Measurements from ENCODE around the gene HRAS. TPM values are rescaled to one million over a fixed set of nuclear protein-coding genes. Genes with fewer than 3 reads are reported as not detected.

Gene HRAS
- polyA plus RNA-seq, 2 of the 4 experiments (the other 2 are of a cell fraction), result 56.3 to 86.9 TPM

DNA sequence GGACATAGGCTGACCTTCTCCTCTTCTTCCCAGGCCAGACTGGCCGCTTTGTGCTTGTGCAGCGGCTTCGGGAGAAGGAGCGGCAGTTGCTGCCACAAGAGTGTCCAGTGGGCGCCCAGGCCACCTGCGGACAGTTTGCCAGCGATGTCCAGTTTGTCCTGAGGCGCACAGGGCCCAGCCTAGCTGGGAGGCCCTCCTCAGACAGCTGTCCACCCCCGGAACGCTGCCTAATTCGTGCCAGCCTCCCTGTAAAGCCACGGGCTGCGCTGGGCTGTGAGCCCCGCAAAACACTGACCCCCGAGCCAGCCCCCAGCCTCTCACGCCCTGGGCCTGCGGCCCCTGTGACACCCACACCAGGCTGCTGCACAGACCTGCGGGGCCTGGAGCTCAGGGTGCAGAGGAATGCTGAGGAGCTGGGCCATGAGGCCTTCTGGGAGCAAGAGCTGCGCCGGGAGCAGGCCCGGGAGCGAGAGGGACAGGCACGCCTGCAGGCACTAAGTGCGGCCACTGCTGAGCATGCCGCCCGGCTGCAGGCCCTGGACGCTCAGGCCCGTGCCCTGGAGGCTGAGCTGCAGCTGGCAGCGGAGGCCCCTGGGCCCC is 26.8 kb upstream of the HRAS start:
- H3K4me2 ChIP-seq, result peak overlapping the region; percentile 90
- H3K4me1 ChIP-seq, result peaks cover 20% of the 10 kb centered on the region
- CTCF ChIA-PET, result interaction anchor here (1.1 to 8.3 kb wide), 3 partner anchors 7 to 27 kb away, joined by 3 to 66 read pairs (median 6); no protein-coding TSS in a partner anchor
- POLR2A ChIA-PET, result interaction anchor here (0.6 kb wide), 1 partner anchor 14 kb away, joined by 3 read pairs; the partner anchor contains the start of gene PHRF1
- TF ChIP-seq TFCP2L1 (CRISPR knock-in tag; IDR thresholded peaks at IDR 0.05), result no peak
- no peak for TF ChIP-seq EHF (CRISPR knock-in tag; IDR thresholded peaks at IDR 0.05)
- TF ChIP-seq, protein P1, sequence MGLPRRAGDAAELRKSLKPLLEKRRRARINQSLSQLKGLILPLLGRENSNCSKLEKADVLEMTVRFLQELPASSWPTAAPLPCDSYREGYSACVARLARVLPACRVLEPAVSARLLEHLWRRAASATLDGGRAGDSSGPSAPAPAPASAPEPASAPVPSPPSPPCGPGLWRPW (IDR thresholded peaks at IDR 0.05), result no peak
- no peaks in the 10 kb centered on the region for H3K9me3 ChIP-seq
- FAIRE-seq, result no peak
- no peak for DNase-seq (ENCODE audit: low read depth in 1 of 2, low spot score in 1 of 2)
- WGBS (ENCODE audit: missing lambda C conversion rate), result 97% methylated on average over 13 of the region's 29 CpGs
- peak overlapping the region; percentile 86 for H3K4me3 ChIP-seq
- peak overlapping the region; percentile 90 to 94 for H3K27ac ChIP-seq
- ATAC-seq, result no peak

DNA sequence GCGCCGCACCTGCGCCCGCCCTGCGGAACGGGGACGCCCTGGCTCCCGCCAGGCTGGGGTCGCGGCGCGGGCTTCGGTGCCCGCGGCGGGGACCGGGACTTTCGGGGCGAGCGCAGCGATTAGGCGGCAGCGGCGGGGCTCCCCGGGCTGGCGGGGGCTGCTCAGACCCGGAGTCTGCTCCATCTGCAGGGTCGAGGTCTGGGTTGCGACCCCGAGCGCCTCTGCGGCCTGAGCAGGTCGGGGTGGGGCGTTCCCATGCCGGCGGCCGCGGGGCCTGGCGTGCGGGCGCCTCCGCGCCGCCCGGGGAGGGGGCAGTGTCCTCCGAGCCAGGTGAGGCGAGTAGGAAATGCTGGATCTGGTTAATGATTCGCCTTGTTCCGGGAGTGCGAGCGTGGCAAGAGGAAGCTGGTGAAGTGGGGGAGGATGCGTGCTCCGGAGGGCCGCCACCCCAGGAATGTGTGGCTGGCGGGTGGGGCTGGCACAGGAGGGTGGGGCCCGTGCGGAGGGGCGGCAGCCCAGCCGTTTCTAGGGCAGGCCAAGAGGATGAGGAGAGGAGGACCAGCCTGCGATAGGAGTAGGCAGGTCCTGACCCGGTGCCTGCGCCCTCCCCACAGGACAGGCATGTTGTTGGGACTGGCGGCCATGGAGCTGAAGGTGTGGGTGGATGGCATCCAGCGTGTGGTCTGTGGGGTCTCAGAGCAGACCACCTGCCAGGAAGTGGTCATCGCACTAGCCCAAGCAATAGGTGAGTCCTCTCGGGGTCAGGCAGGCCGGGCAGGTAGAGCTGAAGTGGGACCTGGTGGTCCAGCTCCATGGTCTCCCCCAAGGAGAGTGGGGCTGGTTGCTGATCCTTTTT is 26.0 kb upstream of the HRAS start:
- H3K4me2 ChIP-seq, result peak overlapping the region; percentile 90
- peaks cover 20% of the 10 kb centered on the region for H3K4me1 ChIP-seq
- ATAC-seq, result peak; percentile 30 to 55; a peak in 5 of 6 replicates
- H3K9me3 ChIP-seq, result no peaks in the 10 kb centered on the region
- ChIA-PET CTCF (interaction anchor here (0.7 to 1.1 kb wide), 2 partner anchors 28 to 1321 kb away, joined by 3 read pairs; no protein-coding TSS in a partner anchor), POLR2A (interaction anchor here (0.6 kb wide), 1 partner anchor 15 kb away, joined by 3 read pairs; the partner anchor contains the start of gene PHRF1)
- H3K4me3 ChIP-seq, result peak overlapping the region; percentile 86
- DNase-seq (ENCODE audit: low read depth in 1 of 2, low spot score in 1 of 2), result peak; percentile 78 to 81
- 0% methylated on average over 3 of the region's 67 CpGs for WGBS (ENCODE audit: missing lambda C conversion rate)
- FAIRE-seq, result no peak
- TF ChIP-seq, protein P2, sequence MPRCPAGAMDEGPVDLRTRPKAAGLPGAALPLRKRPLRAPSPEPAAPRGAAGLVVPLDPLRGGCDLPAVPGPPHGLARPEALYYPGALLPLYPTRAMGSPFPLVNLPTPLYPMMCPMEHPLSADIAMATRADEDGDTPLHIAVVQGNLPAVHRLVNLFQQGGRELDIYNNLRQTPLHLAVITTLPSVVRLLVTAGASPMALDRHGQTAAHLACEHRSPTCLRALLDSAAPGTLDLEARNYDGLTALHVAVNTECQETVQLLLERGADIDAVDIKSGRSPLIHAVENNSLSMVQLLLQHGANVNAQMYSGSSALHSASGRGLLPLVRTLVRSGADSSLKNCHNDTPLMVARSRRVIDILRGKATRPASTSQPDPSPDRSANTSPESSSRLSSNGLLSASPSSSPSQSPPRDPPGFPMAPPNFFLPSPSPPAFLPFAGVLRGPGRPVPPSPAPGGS (IDR thresholded peaks at IDR 0.05), result 0 out of 3 replicates have a peak, but pooled peaks have one; percentile 10
- TF ChIP-seq FOSL2 (IDR thresholded peaks at IDR 0.05) (no peak), FOSL2 (CRISPR knock-in tag; IDR thresholded peaks at IDR 0.05) (no peak), ZSCAN20 (CRISPR knock-in tag; IDR thresholded peaks at IDR 0.05) (no peak), NR3C1 (IDR thresholded peaks at IDR 0.05) (no peak), MAX (IDR thresholded peaks at IDR 0.05) (peak; percentile 49), MYC (IDR thresholded peaks at IDR 0.05; ENCODE audit: borderline replicate concordance, low read length) (0 out of 2 replicates have a peak, but pooled peaks have one; percentile 42), MAZ (IDR thresholded peaks at IDR 0.05; ENCODE audit: borderline replicate concordance, low read depth, low read length) (0 out of 2 replicates have a peak, but pooled peaks have one; percentile 37), HOXB5 (CRISPR knock-in tag; IDR thresholded peaks at IDR 0.05) (no peak)
- peak overlapping the region; percentile 90 to 94 for H3K27ac ChIP-seq

DNA sequence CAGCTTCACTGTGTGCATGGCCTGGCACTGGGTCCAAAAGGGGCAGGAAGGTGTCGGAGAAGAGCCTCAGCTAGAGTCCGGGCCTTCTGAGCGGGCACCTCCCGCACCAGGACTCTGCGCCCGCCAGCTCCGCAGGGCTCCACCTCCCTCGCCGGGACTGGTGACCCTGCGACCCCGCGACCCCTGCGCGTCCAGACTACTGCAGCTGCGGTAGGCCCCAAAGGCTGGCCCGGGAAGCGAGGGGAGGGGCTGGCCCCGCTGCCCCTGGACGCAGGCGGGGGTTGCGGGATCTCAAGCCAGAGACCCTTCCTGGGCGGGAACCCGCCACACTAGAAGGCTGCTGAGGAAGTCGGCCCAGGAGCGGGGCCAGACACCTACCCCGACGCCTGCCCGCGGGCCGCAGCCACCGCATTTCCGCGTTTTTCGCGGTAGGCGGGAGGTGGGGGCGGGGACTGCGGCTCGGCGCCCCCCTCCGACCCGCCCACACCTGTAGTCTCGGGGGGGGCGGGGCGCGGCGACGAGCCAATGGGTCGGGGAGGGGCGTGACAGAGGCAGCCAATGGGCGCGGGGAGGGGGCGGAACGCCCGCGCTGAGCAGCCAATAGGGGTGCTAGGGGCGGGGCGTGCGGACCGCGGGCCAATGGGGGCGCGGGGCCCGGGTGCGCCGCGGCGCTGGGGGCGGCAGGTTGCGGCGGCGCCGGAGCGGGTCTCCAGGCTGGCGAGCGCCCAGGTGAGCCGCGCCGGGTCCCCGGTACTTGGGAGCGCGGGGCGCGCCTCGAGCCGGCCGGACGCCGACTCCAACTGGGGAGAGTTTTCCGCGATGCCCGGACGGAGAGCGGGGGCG is 25.1 kb upstream of the HRAS start, which contains the start of the genes LMNTD2 and RASSF7:
Gene LMNTD2 (minus strand): TSS at position 434 of the 843 bp plus-strand sequence. CDS start 22 bp downstream, at position 412.
Gene RASSF7 (plus strand): TSS at position 666 of the 843 bp plus-strand sequence. CDS start 799 bp downstream, outside the sequence.
- Histone ChIP-seq H3K27ac (peak within 1 kb of the TSS; percentile 90 to 94), H3K4me3 (peak within 1 kb of the TSS; percentile 86), H3K4me1 (peaks cover 24% of the 10 kb centered on the region), H3K4me2 (peak within 1 kb of the TSS; percentile 90), H3K9me3 (no peaks in the 10 kb centered on the region)
- 5% methylated on average over 21 of the region's 95 CpGs for WGBS (ENCODE audit: missing lambda C conversion rate)
- no peak for TF ChIP-seq HEYL (CRISPR knock-in tag; IDR thresholded peaks at IDR 0.05)
- TF ChIP-seq NPAS2 (CRISPR knock-in tag; IDR thresholded peaks at IDR 0.05; ENCODE audit: borderline replicate concordance), result no peak
- TF ChIP-seq, protein P3, sequence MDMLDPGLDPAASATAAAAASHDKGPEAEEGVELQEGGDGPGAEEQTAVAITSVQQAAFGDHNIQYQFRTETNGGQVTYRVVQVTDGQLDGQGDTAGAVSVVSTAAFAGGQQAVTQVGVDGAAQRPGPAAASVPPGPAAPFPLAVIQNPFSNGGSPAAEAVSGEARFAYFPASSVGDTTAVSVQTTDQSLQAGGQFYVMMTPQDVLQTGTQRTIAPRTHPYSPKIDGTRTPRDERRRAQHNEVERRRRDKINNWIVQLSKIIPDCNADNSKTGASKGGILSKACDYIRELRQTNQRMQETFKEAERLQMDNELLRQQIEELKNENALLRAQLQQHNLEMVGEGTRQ (IDR thresholded peaks at IDR 0.05), result no peak
- TF ChIP-seq MAX (IDR thresholded peaks at IDR 0.05), result peak; percentile 52; the same call in 1 of the 2 replicates
- TF ChIP-seq TFCP2L1 (CRISPR knock-in tag; IDR thresholded peaks at IDR 0.05), result 0 out of 2 replicates have a peak, but pooled peaks have one; percentile 43
- peak; percentile 66 for TF ChIP-seq PHF8 (IDR thresholded peaks at IDR 0.05; ENCODE audit: borderline replicate concordance, low read depth)
- TF ChIP-seq POLR2A (IDR thresholded peaks at IDR 0.05; ENCODE audit: low read length), result peak; percentile 69
- 0 out of 2 replicates have a peak, but pooled peaks have one; percentile 20 for TF ChIP-seq TP53 (CRISPR knock-in tag; IDR thresholded peaks at IDR 0.05)
- TF ChIP-seq JUN (IDR thresholded peaks at IDR 0.05), result peak; percentile 27 to 67; a peak in 3 of 5 replicates
- peak; percentile 25 for TF ChIP-seq CHD2 (IDR thresholded peaks at IDR 0.05; ENCODE audit: low read length, partially characterized antibody)
- CTCF ChIA-PET, result interaction anchor here (1.1 to 1.3 kb wide), 2 partner anchors 14 to 42 kb away, joined by 3 read pairs; no protein-coding TSS in a partner anchor
- peak; percentile 90 to 95 for DNase-seq (ENCODE audit: low read depth in 1 of 2, low spot score in 1 of 2)
- ATAC-seq, result peak; percentile 68 to 85
- POLR2A ChIA-PET, result interaction anchor here (1.2 kb wide), 1 partner anchor 15 kb away, joined by 5 read pairs; no protein-coding TSS in a partner anchor
- FAIRE-seq, result no peak

All from A549 (cell line).